Suprapubic skin (tissue), 4 donors: ENCODE data around the gene PCED1B.

Experiments
- POLR2A ChIP-seq, 2 donors: fragments of 450-650 bp; IDR thresholded peaks; one replicate each; pipeline ENCODE4 v1.6.1; 2017; ENCODE audit warnings: antibody characterized with exemption in 2 of 2, mild to moderate bottlenecking in 2 of 2, moderate library complexity in 2 of 2
- POLR2AphosphoS5 ChIP-seq, 3 donors: sonication (generic); formaldehyde crosslinking; IDR thresholded peaks; one replicate each; pipeline ENCODE4 v1.6.1; 2017; ENCODE audit warnings: antibody characterized with exemption in 3 of 3
- TF ChIP-seq, protein P1 (sequence below), 2 donors: fragments of 200-600 bp in 1 of 2; fragments of 450-650 bp in 1 of 2; sonication (generic) in 1 of 2; IDR thresholded peaks; one replicate each; pipeline ENCODE4 v1.5.1; 2016 to 2019; ENCODE audit warnings: antibody characterized with exemption in 2 of 2, mild to moderate bottlenecking in 1 of 2, moderate library complexity in 1 of 2

DNA sequence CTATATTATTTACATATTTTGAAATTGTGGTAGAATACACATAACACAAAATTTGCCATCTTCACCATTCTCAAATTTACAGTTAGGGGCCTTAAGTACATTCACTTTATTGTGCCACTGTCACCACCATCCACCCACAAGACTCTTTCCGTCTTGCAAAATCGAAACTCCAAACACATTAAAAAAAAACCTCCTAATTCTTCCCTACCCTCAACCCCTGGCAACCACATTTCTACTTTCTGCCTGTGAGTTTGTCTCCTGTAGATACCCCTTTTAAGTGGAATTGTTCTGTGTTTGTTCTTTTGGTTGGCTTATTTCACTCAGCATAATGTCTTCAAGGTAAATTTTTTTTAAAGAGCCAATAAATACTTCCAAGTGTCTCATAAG is 32.0 kb downstream of the PCED1B start:
- TF ChIP-seq, protein P1, sequence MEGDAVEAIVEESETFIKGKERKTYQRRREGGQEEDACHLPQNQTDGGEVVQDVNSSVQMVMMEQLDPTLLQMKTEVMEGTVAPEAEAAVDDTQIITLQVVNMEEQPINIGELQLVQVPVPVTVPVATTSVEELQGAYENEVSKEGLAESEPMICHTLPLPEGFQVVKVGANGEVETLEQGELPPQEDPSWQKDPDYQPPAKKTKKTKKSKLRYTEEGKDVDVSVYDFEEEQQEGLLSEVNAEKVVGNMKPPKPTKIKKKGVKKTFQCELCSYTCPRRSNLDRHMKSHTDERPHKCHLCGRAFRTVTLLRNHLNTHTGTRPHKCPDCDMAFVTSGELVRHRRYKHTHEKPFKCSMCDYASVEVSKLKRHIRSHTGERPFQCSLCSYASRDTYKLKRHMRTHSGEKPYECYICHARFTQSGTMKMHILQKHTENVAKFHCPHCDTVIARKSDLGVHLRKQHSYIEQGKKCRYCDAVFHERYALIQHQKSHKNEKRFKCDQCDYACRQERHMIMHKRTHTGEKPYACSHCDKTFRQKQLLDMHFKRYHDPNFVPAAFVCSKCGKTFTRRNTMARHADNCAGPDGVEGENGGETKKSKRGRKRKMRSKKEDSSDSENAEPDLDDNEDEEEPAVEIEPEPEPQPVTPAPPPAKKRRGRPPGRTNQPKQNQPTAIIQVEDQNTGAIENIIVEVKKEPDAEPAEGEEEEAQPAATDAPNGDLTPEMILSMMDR (IDR thresholded peaks at IDR 0.05), result no peak
- TF ChIP-seq POLR2AphosphoS5 (IDR thresholded peaks at IDR 0.05) (no peak), POLR2A (IDR thresholded peaks at IDR 0.05) (no peak)
